IMR-90 (cell line): ENCODE results near the gene GTPBP3.

Source experiments
- MXI1 ChIP-seq: IDR thresholded peaks from 2 replicates; pipeline ENCODE4 v1.6.1; 2012; ENCODE audit warnings: low read depth, mild to moderate bottlenecking, low read length, moderate library complexity, borderline replicate concordance
- TF ChIP-seq, protein P1 (sequence below): fragments of 150-350 bp; IDR thresholded peaks from 2 replicates; pipeline ENCODE4 v1.6.1; 2017; ENCODE audit warnings: mild to moderate bottlenecking, antibody characterized with exemption, low read length, low read depth

DNA sequence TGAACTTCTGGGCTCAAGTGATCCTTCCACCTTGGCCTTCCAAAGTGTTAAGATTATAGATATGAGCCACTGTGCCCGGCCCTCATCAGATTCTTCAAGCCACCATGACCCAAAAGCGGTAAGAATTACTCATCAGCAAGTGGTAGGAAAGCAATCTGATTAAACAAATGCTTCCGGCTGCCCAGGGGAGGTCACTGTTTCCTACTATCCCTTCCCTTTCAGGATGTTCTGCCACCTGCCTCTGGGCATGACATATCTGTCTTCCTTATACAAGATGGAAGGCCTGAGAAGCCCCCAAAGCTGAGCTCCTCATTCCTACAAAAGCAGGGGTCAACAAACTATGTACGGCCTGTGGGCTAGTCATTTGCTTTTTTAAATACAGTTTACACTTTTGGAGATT is 41.1 kb upstream of the GTPBP3 start:
- no peak for TF ChIP-seq MXI1
- TF ChIP-seq, protein P1, sequence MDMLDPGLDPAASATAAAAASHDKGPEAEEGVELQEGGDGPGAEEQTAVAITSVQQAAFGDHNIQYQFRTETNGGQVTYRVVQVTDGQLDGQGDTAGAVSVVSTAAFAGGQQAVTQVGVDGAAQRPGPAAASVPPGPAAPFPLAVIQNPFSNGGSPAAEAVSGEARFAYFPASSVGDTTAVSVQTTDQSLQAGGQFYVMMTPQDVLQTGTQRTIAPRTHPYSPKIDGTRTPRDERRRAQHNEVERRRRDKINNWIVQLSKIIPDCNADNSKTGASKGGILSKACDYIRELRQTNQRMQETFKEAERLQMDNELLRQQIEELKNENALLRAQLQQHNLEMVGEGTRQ, result no peak
